Vagina (tissue), 2 donors: ENCODE results near the gene CBLB.

ENCODE experiments used
- CTCF ChIP-seq, 3 experiments: fragments of 450-650 bp in 2 of 3; fragments of 200-600 bp in 1 of 3; sonication (generic) in 1 of 3; IDR thresholded peaks; one replicate each; pipeline ENCODE4 v1.5.1; 2017 to 2019; ENCODE audit warnings: antibody characterized with exemption in 3 of 3, mild to moderate bottlenecking in 2 of 3, moderate library complexity in 2 of 3
- POLR2A ChIP-seq, 2 donors: fragments of 450-650 bp; IDR thresholded peaks; one replicate each; pipeline ENCODE4 v1.6.1; 2017; ENCODE audit warnings: antibody characterized with exemption in 2 of 2, mild to moderate bottlenecking in 2 of 2, moderate library complexity in 2 of 2
- POLR2AphosphoS5 ChIP-seq, 2 donors: sonication (generic); formaldehyde crosslinking; IDR thresholded peaks; one replicate each; pipeline ENCODE4 v1.9.0; 2017; ENCODE audit warnings: antibody characterized with exemption in 2 of 2, mild to moderate bottlenecking in 2 of 2, low read depth in 1 of 2; ENCODE audit not compliant: insufficient read depth in 1 of 2

- TF ChIP-seq POLR2AphosphoS5 (IDR thresholded peaks at IDR 0.05; ENCODE audit: insufficient read depth in 1 of 2, low read depth in 1 of 2) (no peak), POLR2A (IDR thresholded peaks at IDR 0.05) (no peak), CTCF (IDR thresholded peaks at IDR 0.05) (no peak)
Observed at GRCh38 chr3:105799286-105799685, 69.5 kb downstream of the CBLB start.
